Upper lobe of left lung (tissue), 6 donors: ENCODE data around the gene TNRC6C. TPM values are rescaled to one million over a fixed set of nuclear protein-coding genes. Genes with fewer than 3 reads are reported as not detected.
A peak's percentile ranks its signal among the peaks of the same experiment; 100 is the strongest.

Experiments used
- ATAC-seq, 2 donors: fragments of 200-7000 bp; cut with Tn5 transposase; one replicate each; pipeline ENCODE4 v1.9.1; 2022; ENCODE audit warnings: mild to moderate bottlenecking in 2 of 2, moderate library complexity in 2 of 2; ENCODE audit not compliant: low FRiP score in 2 of 2
- DNase-seq, 2 donors: peaks; one replicate each; pipeline ENCODE4 v3.0.0-alpha.2; 2019 to 2020
- H3K27ac ChIP-seq, 4 donors: fragments of 200-600 bp; sonication (generic); one replicate each; pipeline ENCODE4 v1.5.1; 2016 to 2019
- H3K27me3 ChIP-seq, 4 donors: fragments of 200-600 bp; sonication (generic); one replicate each; pipeline ENCODE4 v1.5.1; 2017 to 2019
- H3K36me3 ChIP-seq, 4 donors: fragments of 200-600 bp; sonication (generic); one replicate each; pipeline ENCODE4 v1.5.1; 2016 to 2019
- H3K4me1 ChIP-seq, 4 donors: fragments of 200-600 bp; sonication (generic); one replicate each; pipeline ENCODE4 v1.5.1; 2018 to 2019
- H3K4me3 ChIP-seq, 4 donors: fragments of 200-600 bp; sonication (generic); one replicate each; pipeline ENCODE4 v1.5.1; 2017 to 2019; ENCODE audit warnings: mild to moderate bottlenecking in 2 of 4, moderate library complexity in 1 of 4
- H3K9me3 ChIP-seq, 4 donors: fragments of 200-600 bp; sonication (generic); one replicate each; pipeline ENCODE4 v1.5.1; 2018 to 2019
- CTCF ChIP-seq, 6 experiments: fragments of 450-650 bp in 4 of 6; fragments of 200-600 bp in 2 of 6; sonication (generic) in 2 of 6; IDR thresholded peaks; one replicate each; pipeline ENCODE4 v1.5.1; 2016 to 2019; ENCODE audit warnings: antibody characterized with exemption in 6 of 6
- EP300 ChIP-seq, 4 donors: sonication (generic); formaldehyde crosslinking; IDR thresholded peaks; one replicate each; pipeline ENCODE4 v1.5.1; 2017; ENCODE audit warnings: antibody characterized with exemption in 4 of 4, control low read depth in 2 of 4
- POLR2A ChIP-seq, 4 donors: fragments of 450-650 bp; IDR thresholded peaks; one replicate each; pipeline ENCODE4 v1.5.1; 2016 to 2017; ENCODE audit warnings: antibody characterized with exemption in 4 of 4, mild to moderate bottlenecking in 2 of 4
- POLR2AphosphoS5 ChIP-seq, 2 donors: sonication (generic); formaldehyde crosslinking; IDR thresholded peaks; one replicate each; pipeline ENCODE4 v1.5.1; 2017; ENCODE audit warnings: antibody characterized with exemption in 2 of 2
- WGBS, 2 donors: methylation state at CpG; one replicate each; pipeline ENCODE4 v1.1.5; 2017 to 2018; 5-methylcytosine and 5-hydroxymethylcytosine counted together
- total RNA-seq, 6 donors: library from RNA; depleted of rRNA in 4 of 6; stranded (reverse); fragments of >200 nt in 4 of 6; gene quantifications; one replicate each; pipeline versions ENCODE4 v1.1.0 to v1.2.1, GENCODE V29; 2016 to 2021
- donor health status: DM: no; HTN: no; CAD: no; lungs with moderate emphysema.
- donor health status: DM: no; HTN: yes; CAD: no; lungs with severe emphysema.

TNRC6C gene
- total RNA-seq, 6 donors from 2014 or later: 8.7 to 38.8 (median 14.7) TPM

GRCh38 chr17:78104540-78104941 lies 146.0 kb downstream of the TNRC6C start:
- WGBS, 2 donors: 94 to 96% methylated on average over 17 to 28 of the region's 28 CpGs
- H3K36me3 ChIP-seq: peaks cover 0 to 60% (median 48%) of the 10 kb centered on the region in 4 donors
- no peak overlapping the region for H3K4me3 ChIP-seq
- H3K9me3 ChIP-seq: no peaks in the 10 kb centered on the region
- ATAC-seq: peak in 1 of 2 donors; percentile 19
- no peaks in the 10 kb centered on the region for H3K27me3 ChIP-seq
- H3K27ac ChIP-seq: no peak overlapping the region
- TF ChIP-seq POLR2AphosphoS5 (IDR thresholded peaks at IDR 0.05) (no peak), CTCF (IDR thresholded peaks at IDR 0.05) (no peak), EP300 (IDR thresholded peaks at IDR 0.05) (no peak), POLR2A (IDR thresholded peaks at IDR 0.05) (no peak)
- H3K4me1 ChIP-seq: peaks cover 0 to 3% (median 0%) of the 10 kb centered on the region in 4 donors
- DNase-seq: peak in 1 of 2 donors; percentile 80

- Histone ChIP-seq H3K4me1 (peaks cover 0 to 3% (median 0%) of the 10 kb centered on the region in 4 donors), H3K9me3 (no peaks in the 10 kb centered on the region), H3K27ac (no peak overlapping the region), H3K27me3 (no peaks in the 10 kb centered on the region), H3K36me3 (peaks cover 0 to 58% (median 48%) of the 10 kb centered on the region in 4 donors), H3K4me3 (peak overlapping the region in 1 of 4 donors; percentile 5)
- ATAC-seq (no peak), DNase-seq (no peak)
- no peak for TF ChIP-seq POLR2A (IDR thresholded peaks at IDR 0.05)
- TF ChIP-seq CTCF (IDR thresholded peaks at IDR 0.05): no peak
- no peak for TF ChIP-seq POLR2AphosphoS5 (IDR thresholded peaks at IDR 0.05)
- no peak for TF ChIP-seq EP300 (IDR thresholded peaks at IDR 0.05)
- 68 to 77% methylated on average over 16 of the region's 16 CpGs for WGBS, 2 donors
These were observed 146.6 kb downstream of the TNRC6C start for GRCh38 chr17:78105101-78105500.

- no peaks in the 10 kb centered on the region for H3K9me3 ChIP-seq
- WGBS, 2 donors: 60 to 70% methylated on average over 13 of the region's 13 CpGs
- TF ChIP-seq CTCF (IDR thresholded peaks at IDR 0.05) (no peak), POLR2A (IDR thresholded peaks at IDR 0.05) (no peak), POLR2AphosphoS5 (IDR thresholded peaks at IDR 0.05) (no peak), EP300 (IDR thresholded peaks at IDR 0.05) (no peak)
- H3K27ac ChIP-seq: no peak overlapping the region
- peaks cover 3 to 58% (median 49%) of the 10 kb centered on the region in 4 donors for H3K36me3 ChIP-seq
- H3K27me3 ChIP-seq: no peaks in the 10 kb centered on the region
- H3K4me3 ChIP-seq: peak overlapping the region in 1 of 4 donors; percentile 5
- peaks cover 0 to 3% (median 0%) of the 10 kb centered on the region in 4 donors for H3K4me1 ChIP-seq
- ATAC-seq (no peak), DNase-seq (no peak)
These were observed 147.0 kb downstream of the TNRC6C start for GRCh38 chr17:78105551-78105950.

- ATAC-seq (no peak), DNase-seq (no peak)
- Histone ChIP-seq H3K4me1 (peaks cover 0 to 3% (median 0%) of the 10 kb centered on the region in 4 donors), H3K4me3 (no peak overlapping the region), H3K9me3 (no peaks in the 10 kb centered on the region), H3K27ac (no peak overlapping the region), H3K36me3 (peaks cover 7 to 63% (median 56%) of the 10 kb centered on the region in 4 donors), H3K27me3 (no peaks in the 10 kb centered on the region)
- TF ChIP-seq POLR2A (IDR thresholded peaks at IDR 0.05): no peak
- no peak for TF ChIP-seq CTCF (IDR thresholded peaks at IDR 0.05)
- TF ChIP-seq POLR2AphosphoS5 (IDR thresholded peaks at IDR 0.05): no peak
- no peak for TF ChIP-seq EP300 (IDR thresholded peaks at IDR 0.05)
- 79 to 85% methylated on average over 15 of the region's 15 CpGs for WGBS, 2 donors
These were observed 147.7 kb downstream of the TNRC6C start for GRCh38 chr17:78106211-78106610.

- H3K4me3 ChIP-seq: no peak overlapping the region
- no peak for ATAC-seq
- no peaks in the 10 kb centered on the region for H3K9me3 ChIP-seq
- peaks cover 0 to 4% (median under 1%) of the 10 kb centered on the region in 4 donors for H3K4me1 ChIP-seq
- H3K36me3 ChIP-seq: peaks cover 7 to 70% (median 57%) of the 10 kb centered on the region in 4 donors
- no peaks in the 10 kb centered on the region for H3K27me3 ChIP-seq
- DNase-seq: no peak
- no peak overlapping the region for H3K27ac ChIP-seq
- TF ChIP-seq POLR2AphosphoS5 (IDR thresholded peaks at IDR 0.05): no peak
- 82 to 86% methylated on average over 10 of the region's 10 CpGs for WGBS, 2 donors
These were observed 149.0 kb downstream of the TNRC6C start for GRCh38 chr17:78107457-78107856.
